ENCODE data around the gene OPTC. TPM values are rescaled to one million over a fixed set of nuclear protein-coding genes. Genes with fewer than 3 reads are reported as not detected.

Gene OPTC
- total RNA-seq, 1 experiment from 2014 or later, result not detected

- peak; percentile 90 for DNase-seq (ENCODE audit: low spot score)
These were observed 64.3 kb downstream of the OPTC start for GRCh38 chr1:203558064-203558760.

Other genes starting within 250 kb of the OPTC start
- gene BTG2, start 188.6 kb upstream of the OPTC start, total RNA-seq (2014; rRNA removed; shearing (Covaris generic)), result 11.2 and 11.7 TPM in 2 replicates
- 0.10 TPM in 1 of 2 replicates, not detected in the other for gene FMOD, start 143.0 kb upstream of the OPTC start, total RNA-seq (2014; rRNA removed; shearing (Covaris generic))
- not detected in 2 replicates for gene PRELP, start 18.3 kb upstream of the OPTC start, total RNA-seq (2014; rRNA removed; shearing (Covaris generic))
- gene ATP2B4, start 132.7 kb downstream of the OPTC start, total RNA-seq (2014; rRNA removed; shearing (Covaris generic)), result 11.8 and 17.6 TPM in 2 replicates

Data from H4 (cell line).